Activated B cell treated with CpG ODN at 0.5 μM for 24 hours (primary cell): ENCODE data around the gene ANKRD24. TPM values are rescaled to one million over a fixed set of nuclear protein-coding genes. Genes with fewer than 3 reads are reported as not detected.

ENCODE experiments used
- ATAC-seq: fragments of 200-7000 bp; cut with Tn5 transposase; one replicate; pipeline ENCODE4 v1.10.0; 2021; ENCODE audit warnings: low read depth, mild to moderate bottlenecking, moderate library complexity
- CTCF ChIA-PET: fragments of 350-600 bp; sonication (Branson Sonifier 250); formaldehyde crosslinking; loops from one replicate; lab custom pipeline; 2021; ENCODE audit warnings: antibody characterized with exemption; lab: Charles Lee
- POLR2A ChIA-PET: fragments of 350-600 bp; sonication (Branson Sonifier 250); formaldehyde crosslinking; loops from one replicate; lab custom pipeline; 2021; ENCODE audit warnings: antibody characterized with exemption; lab: Charles Lee
- DNase-seq: peaks from one replicate; pipeline ENCODE4 v3.0.0; 2022
- H3K27ac Mint-ChIP-seq: one replicate; pipeline ENCODE4 v1.8.0; 2020; ENCODE audit warnings: mixed read lengths
- H3K27me3 Mint-ChIP-seq: one replicate; pipeline ENCODE4 v1.8.0; 2021; ENCODE audit warnings: mixed read lengths
- H3K36me3 Mint-ChIP-seq: one replicate; pipeline ENCODE4 v1.8.0; 2021; ENCODE audit warnings: low read depth, mixed read lengths
- H3K4me1 Mint-ChIP-seq: one replicate; pipeline ENCODE4 v1.8.0; 2021; ENCODE audit warnings: mixed read lengths
- H3K4me3 Mint-ChIP-seq: one replicate; pipeline ENCODE4 v1.8.0; 2020; ENCODE audit warnings: mild to moderate bottlenecking, mixed read lengths
- H3K9me3 Mint-ChIP-seq: one replicate; pipeline ENCODE4 v1.8.0; 2020; ENCODE audit warnings: mixed read lengths
- CTCF ChIP-seq: fragments of 200-600 bp; IDR thresholded peaks from one replicate; pipeline ENCODE4 v1.8.0; 2022; ENCODE audit warnings: antibody characterized with exemption, mild to moderate bottlenecking
- intact Hi-C: fragments of 100-400 bp; cut with micrococcal nuclease; formaldehyde crosslinking; loops from one replicate; pipeline ENCODE4 v1.15.1; 2024
- total RNA-seq: library from RNA; stranded (reverse); gene quantifications from 2 replicates; pipeline ENCODE4 v1.2.3, GENCODE V29; 2022

Gene ANKRD24
- total RNA-seq, 1 donor from 2014 or later = 0.49 TPM

DNA sequence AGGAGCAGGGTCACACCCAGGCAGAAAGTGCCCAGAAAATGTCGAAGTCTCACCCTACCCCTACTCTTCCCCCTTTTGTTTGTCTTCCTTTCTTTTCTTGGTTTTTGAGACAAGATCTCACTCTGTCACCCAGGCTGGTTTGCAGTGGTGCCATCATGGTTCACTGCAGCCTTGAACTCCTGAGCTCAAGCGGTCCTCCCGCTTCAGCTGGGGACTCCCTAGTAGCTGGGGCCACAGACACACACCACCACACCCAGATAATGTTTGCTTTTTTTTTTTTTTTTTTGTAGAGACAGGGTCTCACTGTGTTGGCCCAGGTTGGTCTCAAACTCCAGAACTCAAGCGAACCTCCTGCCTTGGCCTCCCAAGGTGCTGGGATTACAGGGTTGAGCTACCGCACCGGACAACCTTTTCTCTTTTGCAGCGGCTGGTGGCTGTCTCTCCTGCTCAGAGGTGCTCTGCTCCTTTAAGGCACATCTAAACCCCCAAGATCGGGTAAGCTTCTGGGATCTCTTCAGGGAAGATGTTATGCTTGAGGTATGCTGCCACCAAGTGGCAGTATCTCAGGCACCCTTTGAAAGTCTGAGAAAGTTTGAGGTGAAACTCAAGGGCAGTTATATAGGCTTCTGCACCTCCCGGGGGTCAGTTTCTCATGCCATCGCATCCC, 24.5 kb downstream of the ANKRD24 start:
- ATAC-seq = no peak
- Mint-ChIP-seq H3K4me1 (peaks cover 5% of the 10 kb centered on the region), H3K27ac (no peak overlapping the region), H3K27me3 (peaks cover 2% of the 10 kb centered on the region), H3K36me3 (no peaks in the 10 kb centered on the region), H3K9me3 (no peaks in the 10 kb centered on the region), H3K4me3 (no peak overlapping the region)
- ChIA-PET CTCF (interaction anchor here (0.7 to 1.7 kb wide), 3 partner anchors 23 to 221 kb away, joined by 3 to 5 read pairs (median 3); partner anchors contain the start of genes EBI3 and EEF2), POLR2A (interaction anchor here (0.6 kb wide), 1 partner anchor 100 kb away, joined by 4 read pairs; no protein-coding TSS in a partner anchor)
- intact Hi-C loops = loop anchor here (10.0 kb wide), 1 partner anchor 502 kb away; the partner anchor contains the start of genes PIP5K1C and TJP3
- TF ChIP-seq CTCF = no peak
- DNase-seq = no peak

GRCh38 chr19:4208385-4209094, 26.1 kb downstream of the ANKRD24 start:
- no peak for DNase-seq
- no peaks in the 10 kb centered on the region for H3K36me3 Mint-ChIP-seq
- no peaks in the 10 kb centered on the region for H3K9me3 Mint-ChIP-seq
- no peak for TF ChIP-seq CTCF
- no peak overlapping the region for H3K27ac Mint-ChIP-seq
- H3K4me1 Mint-ChIP-seq = peaks cover 3% of the 10 kb centered on the region
- ChIA-PET CTCF (interaction anchor here (1.4 to 1.7 kb wide), 2 partner anchors 21 to 223 kb away, joined by 3 to 5 read pairs; partner anchors contain the start of genes EBI3 and EEF2), POLR2A (no interaction called here)
- intact Hi-C loops = loop anchor here (10.0 kb wide), 1 partner anchor 504 kb away; the partner anchor contains the start of genes PIP5K1C and TJP3
- peaks cover 2% of the 10 kb centered on the region for H3K27me3 Mint-ChIP-seq
- H3K4me3 Mint-ChIP-seq = no peak overlapping the region
- no peak for ATAC-seq

GRCh38 chr19:4210166-4210731, 27.8 kb downstream of the ANKRD24 start:
- Mint-ChIP-seq H3K27ac (no peak overlapping the region), H3K4me1 (peaks cover 8% of the 10 kb centered on the region), H3K36me3 (no peaks in the 10 kb centered on the region), H3K4me3 (no peak overlapping the region), H3K27me3 (peaks cover 2% of the 10 kb centered on the region), H3K9me3 (no peaks in the 10 kb centered on the region)
- TF ChIP-seq CTCF = no peak
- ATAC-seq (no peak), DNase-seq (no peak)
- ChIA-PET CTCF (no interaction called here), POLR2A (no interaction called here)
- intact Hi-C loops = no loop called here

GRCh38 chr19:4213116-4213515, 30.6 kb downstream of the ANKRD24 start:
- POLR2A ChIA-PET = no interaction called here
- ATAC-seq (no peak), DNase-seq (no peak)
- H3K9me3 Mint-ChIP-seq = no peaks in the 10 kb centered on the region
- no peak for TF ChIP-seq CTCF
- H3K27ac Mint-ChIP-seq = no peak overlapping the region
- CTCF ChIA-PET = no interaction called here
- H3K36me3 Mint-ChIP-seq = no peaks in the 10 kb centered on the region
- peaks cover 8% of the 10 kb centered on the region for H3K4me1 Mint-ChIP-seq
- intact Hi-C loops = no loop called here
- no peak overlapping the region for H3K4me3 Mint-ChIP-seq
- peaks cover 2% of the 10 kb centered on the region for H3K27me3 Mint-ChIP-seq

- no peak for DNase-seq
- ChIA-PET POLR2A (interaction anchor here (1.1 kb wide), 1 partner anchor 17 kb away, joined by 8 read pairs; no protein-coding TSS in a partner anchor), CTCF (interaction anchor here (0.7 kb wide), 1 partner anchor 12 kb away, joined by 3 read pairs; no protein-coding TSS in a partner anchor)
- H3K4me3 Mint-ChIP-seq = no peak overlapping the region
- no peak overlapping the region for H3K27ac Mint-ChIP-seq
- no peaks in the 10 kb centered on the region for H3K36me3 Mint-ChIP-seq
- H3K27me3 Mint-ChIP-seq = no peaks in the 10 kb centered on the region
- H3K4me1 Mint-ChIP-seq = peaks cover 8% of the 10 kb centered on the region
- no peak for ATAC-seq
- intact Hi-C loops = no loop called here
- no peaks in the 10 kb centered on the region for H3K9me3 Mint-ChIP-seq
- no peak for TF ChIP-seq CTCF
Observed at GRCh38 chr19:4215807-4216206, 33.3 kb downstream of the ANKRD24 start.
